GM23338 (cell line): ENCODE data around the gene UPF1. TPM values are rescaled to one million over a fixed set of nuclear protein-coding genes. Genes with fewer than 3 reads are reported as not detected.

ENCODE experiments used
- ATAC-seq: fragments of 200-7000 bp; cut with Tn5 transposase; 3 replicates; pipeline ENCODE4 v1.9.1; 2020
- DNase-seq: peaks from one replicate; pipeline ENCODE4 v3.0.0-alpha.2; 2015; ENCODE audit warnings: low spot score
- H2AFZ ChIP-seq: fragments of 200-600 bp; sonication (generic); 2 replicates; pipeline ENCODE4 v1.8.0; 2016; ENCODE audit warnings: antibody characterized with exemption, mild to moderate bottlenecking, moderate library complexity
- H3F3A ChIP-seq: fragments of 200-600 bp; sonication (generic); replicated peaks from 2 replicates; pipeline ENCODE4 v1.8.0; 2017; ENCODE audit warnings: antibody characterized with exemption, mixed run types, low read depth
- H3K27ac ChIP-seq: fragments of 200-600 bp; sonication (generic); 2 replicates; pipeline ENCODE4 v1.6.1; 2016; ENCODE audit warnings: low read depth
- H3K27me3 ChIP-seq: fragments of 200-600 bp; sonication (generic); 2 replicates; pipeline ENCODE4 v1.8.0; 2016; ENCODE audit warnings: mild to moderate bottlenecking, mixed run types, moderate library complexity; ENCODE audit not compliant: insufficient read depth
- H3K36me3 ChIP-seq: fragments of 200-600 bp; sonication (generic); 2 replicates; pipeline ENCODE4 v1.8.0; 2016; ENCODE audit warnings: mild to moderate bottlenecking; ENCODE audit not compliant: insufficient read depth
- H3K4me1 ChIP-seq: fragments of 200-600 bp; sonication (generic); 2 replicates; pipeline ENCODE4 v1.8.0; 2016; ENCODE audit warnings: mild to moderate bottlenecking, moderate library complexity; ENCODE audit not compliant: insufficient read depth
- H3K4me2 ChIP-seq: fragments of 200-600 bp; sonication (generic); 2 replicates; pipeline ENCODE4 v1.7.1; 2017; ENCODE audit warnings: mixed run types
- H3K4me3 ChIP-seq: fragments of 200-600 bp; sonication (generic); 2 replicates; pipeline ENCODE4 v1.6.1; 2016; ENCODE audit warnings: mixed run types
- H3K79me2 ChIP-seq: fragments of 200-600 bp; sonication (generic); replicated peaks from 2 replicates; pipeline ENCODE4 v1.8.0; 2017; ENCODE audit warnings: mild to moderate bottlenecking; ENCODE audit not compliant: insufficient read depth
- H3K9me2 ChIP-seq: fragments of 200-600 bp; sonication (generic); 2 replicates; pipeline ENCODE4 v1.8.0; 2017; ENCODE audit not compliant: insufficient read depth
- H4K20me1 ChIP-seq: fragments of 200-600 bp; sonication (generic); replicated peaks from 2 replicates; pipeline ENCODE4 v1.8.0; 2017; ENCODE audit warnings: mild to moderate bottlenecking; ENCODE audit not compliant: insufficient read depth
- H3K27ac Mint-ChIP-seq: 2 replicates; pipeline ENCODE4 v1.8.0; 2020; ENCODE audit warnings: inconsistent platforms, mild to moderate bottlenecking, moderate library complexity, mixed read lengths
- H3K27me3 Mint-ChIP-seq: 3 replicates; pipeline ENCODE4 v1.8.0; 2022; ENCODE audit warnings: low read depth, mild to moderate bottlenecking, moderate library complexity, mixed read lengths, inconsistent platforms; ENCODE audit not compliant: insufficient read depth, poor library complexity
- H3K36me3 Mint-ChIP-seq: 3 replicates; pipeline ENCODE4 v1.8.0; 2021; ENCODE audit warnings: low read depth, mild to moderate bottlenecking, inconsistent platforms, moderate library complexity, mixed read lengths
- H3K4me1 Mint-ChIP-seq: 3 replicates; pipeline ENCODE4 v1.8.0; 2020; ENCODE audit warnings: mild to moderate bottlenecking, inconsistent platforms, mixed read lengths
- H3K4me3 Mint-ChIP-seq: 3 replicates; pipeline ENCODE4 v1.8.0; 2021; ENCODE audit warnings: moderate library complexity, mild to moderate bottlenecking, inconsistent platforms, mixed read lengths
- H3K9me3 Mint-ChIP-seq: 3 replicates; pipeline ENCODE4 v1.8.0; 2020; ENCODE audit warnings: moderate library complexity, mild to moderate bottlenecking, inconsistent platforms, mixed read lengths
- CREB1 ChIP-seq: fragments of 250-450 bp; sonication (Bioruptor Pico); IDR thresholded peaks from 2 replicates; pipeline ENCODE4 v1.5.0; 2020; ENCODE audit warnings: low read depth, mild to moderate bottlenecking, moderate library complexity
- CTCF ChIP-seq, 2 experiments: fragments of 200-600 bp in 1 of 2; sonication (generic) in 1 of 2; conservative IDR thresholded peaks; 2 replicates each; pipeline versions ENCODE4 v1.5.1 to v1.6.1; 2016 to 2017; ENCODE audit warnings: antibody characterized with exemption in 2 of 2, low read depth in 2 of 2, mild to moderate bottlenecking in 2 of 2, moderate library complexity in 1 of 2
- ETS1 ChIP-seq: IDR thresholded peaks from 2 replicates; pipeline ENCODE4 v1.6.1; 2016; ENCODE audit warnings: antibody characterized with exemption
- EZH2 ChIP-seq: fragments of 200-600 bp; sonication (generic); IDR thresholded peaks from one replicate; pipeline ENCODE4 v1.8.0; 2017; ENCODE audit warnings: antibody characterized with exemption, mild to moderate bottlenecking, low read depth; ENCODE audit not compliant: unreplicated experiment
- EZH2phosphoT487 ChIP-seq: fragments of 200-600 bp; sonication (generic); IDR thresholded peaks from one replicate; pipeline ENCODE4 v1.8.1; 2018; ENCODE audit warnings: antibody characterized with exemption; ENCODE audit not compliant: unreplicated experiment
- JUNB ChIP-seq: IDR thresholded peaks from one replicate; pipeline ENCODE4 v1.6.1; 2016; ENCODE audit warnings: antibody characterized with exemption; ENCODE audit not compliant: unreplicated experiment
- NANOG ChIP-seq: IDR thresholded peaks from 2 replicates; pipeline ENCODE4 v1.6.1; 2016; ENCODE audit warnings: antibody characterized with exemption, borderline replicate concordance
- POLR2AphosphoS5 ChIP-seq: IDR thresholded peaks from 2 replicates; pipeline ENCODE4 v1.6.1; 2016; ENCODE audit warnings: antibody characterized with exemption, low read depth
- REST ChIP-seq: IDR thresholded peaks from one replicate; pipeline ENCODE4 v1.6.1; 2018; ENCODE audit warnings: antibody characterized with exemption; ENCODE audit not compliant: unreplicated experiment
- STAT1 ChIP-seq: IDR thresholded peaks from one replicate; pipeline ENCODE4 v1.6.1; 2016; ENCODE audit warnings: antibody characterized with exemption; ENCODE audit not compliant: unreplicated experiment
- ZNF114 ChIP-seq: fragments of 250-450 bp; sonication (Bioruptor Pico); IDR thresholded peaks from 2 replicates; pipeline ENCODE4 v1.5.0; 2020; ENCODE audit warnings: mild to moderate bottlenecking, moderate library complexity
- ZNF331 ChIP-seq: fragments of 250-450 bp; sonication (Bioruptor Pico); IDR thresholded peaks from 2 replicates; pipeline ENCODE4 v1.5.0; 2020; ENCODE audit warnings: low read depth, mild to moderate bottlenecking, moderate library complexity
- ZNF462 ChIP-seq: fragments of 250-450 bp; sonication (Bioruptor Pico); IDR thresholded peaks from 2 replicates; pipeline ENCODE4 v1.5.0; 2020; ENCODE audit warnings: mild to moderate bottlenecking, moderate library complexity
- polyA plus RNA-seq: library from polyadenylated mRNA; unstranded; fragments of >200 nt; fragmentation: Nextera tagmentation; extraction: Ambion mirVana; gene quantifications from 2 replicates; pipeline ENCODE4 v1.2.1, GENCODE V29; 2016
- total RNA-seq: library from RNA; depleted of rRNA; stranded (reverse); fragments of >200 nt; shearing (Covaris generic); gene quantifications from 2 replicates; pipeline ENCODE4 v1.2.3, GENCODE V29; 2014

UPF1 gene
- total and polyA plus RNA-seq, 2 experiments from 2014 or later: 13.8 to 138 TPM

- H3F3A ChIP-seq: peaks cover 1% of the 10 kb centered on the region; the same call in 1 of the 2 replicates
- H3K27me3 Mint-ChIP-seq: peaks cover 3% of the 10 kb centered on the region
- peaks cover 84% of the 10 kb centered on the region for H3K36me3 Mint-ChIP-seq
- H3K4me3 Mint-ChIP-seq: no peak overlapping the region
- DNase-seq (no peak), ATAC-seq (no peak)
- H3K9me2 ChIP-seq: no peaks in the 10 kb centered on the region
- no peak overlapping the region for H3K4me3 ChIP-seq
- H3K79me2 ChIP-seq: peaks cover 26% of the 10 kb centered on the region
- no peaks in the 10 kb centered on the region for H3K4me1 ChIP-seq
- no peak overlapping the region for H2AFZ ChIP-seq
- peaks cover 29% of the 10 kb centered on the region for H4K20me1 ChIP-seq
- no peak overlapping the region for H3K4me2 ChIP-seq
- peaks cover 4% of the 10 kb centered on the region; the same call in 1 of the 3 replicates for H3K4me1 Mint-ChIP-seq
- H3K27ac Mint-ChIP-seq: no peak overlapping the region
- no peaks in the 10 kb centered on the region for H3K9me3 Mint-ChIP-seq
- no peaks in the 10 kb centered on the region for H3K27me3 ChIP-seq
- H3K27ac ChIP-seq: no peak overlapping the region
- peaks cover 43% of the 10 kb centered on the region for H3K36me3 ChIP-seq
- TF ChIP-seq CREB1 (CRISPR knock-in tag): no peak
- no peak for TF ChIP-seq CTCF (conservative IDR thresholded peaks at IDR 0.05; ENCODE audit: low read depth in 2 of 2)
- no peak for TF ChIP-seq ZNF114 (CRISPR knock-in tag)
- TF ChIP-seq REST: no peak
- no peak for TF ChIP-seq NANOG
- TF ChIP-seq ZNF331 (CRISPR knock-in tag): no peak
- TF ChIP-seq STAT1: no peak
- no peak for TF ChIP-seq JUNB
- no peak for TF ChIP-seq ETS1
- no peak for TF ChIP-seq EZH2phosphoT487
- TF ChIP-seq POLR2AphosphoS5: no peak
- no peak for TF ChIP-seq ZNF462 (CRISPR knock-in tag)
- TF ChIP-seq EZH2: no peak
These were observed 20.9 kb downstream of the UPF1 start for GRCh38 chr19:18852648-18853047.
